GM12873 (cell line): Measurements from ENCODE around the gene ARAP1.

ENCODE experiments used
- TF ChIP-seq, protein P1 (sequence below): IDR thresholded peaks from 2 replicates; pipeline ENCODE4 v1.5.1; 2012; ENCODE audit warnings: low read depth, mild to moderate bottlenecking, moderate library complexity, low read length, control low read depth; ENCODE audit not compliant: insufficient read depth; ENCODE audit errors: missing control alignments

The ARAP1 gene

DNA sequence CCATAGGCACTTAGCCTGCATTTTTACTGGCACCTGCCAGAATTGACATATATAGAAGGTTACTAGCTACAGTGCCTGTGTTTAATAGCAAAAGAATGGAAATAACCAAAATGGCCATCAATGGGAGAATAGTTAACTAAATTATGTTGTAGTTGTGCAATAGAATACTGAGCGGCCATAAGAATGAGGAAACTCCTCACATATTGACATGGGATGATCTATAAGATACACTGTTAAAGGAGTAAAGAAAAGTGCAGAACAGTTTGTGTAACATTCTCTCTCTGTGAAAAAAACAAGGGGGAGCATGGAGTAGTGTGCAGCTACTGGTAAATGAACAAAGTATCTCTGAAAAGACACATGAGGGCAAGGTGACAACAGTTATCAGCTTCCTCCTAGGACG lies 21.5 kb downstream of the ARAP1 start:
- TF ChIP-seq, protein P1, sequence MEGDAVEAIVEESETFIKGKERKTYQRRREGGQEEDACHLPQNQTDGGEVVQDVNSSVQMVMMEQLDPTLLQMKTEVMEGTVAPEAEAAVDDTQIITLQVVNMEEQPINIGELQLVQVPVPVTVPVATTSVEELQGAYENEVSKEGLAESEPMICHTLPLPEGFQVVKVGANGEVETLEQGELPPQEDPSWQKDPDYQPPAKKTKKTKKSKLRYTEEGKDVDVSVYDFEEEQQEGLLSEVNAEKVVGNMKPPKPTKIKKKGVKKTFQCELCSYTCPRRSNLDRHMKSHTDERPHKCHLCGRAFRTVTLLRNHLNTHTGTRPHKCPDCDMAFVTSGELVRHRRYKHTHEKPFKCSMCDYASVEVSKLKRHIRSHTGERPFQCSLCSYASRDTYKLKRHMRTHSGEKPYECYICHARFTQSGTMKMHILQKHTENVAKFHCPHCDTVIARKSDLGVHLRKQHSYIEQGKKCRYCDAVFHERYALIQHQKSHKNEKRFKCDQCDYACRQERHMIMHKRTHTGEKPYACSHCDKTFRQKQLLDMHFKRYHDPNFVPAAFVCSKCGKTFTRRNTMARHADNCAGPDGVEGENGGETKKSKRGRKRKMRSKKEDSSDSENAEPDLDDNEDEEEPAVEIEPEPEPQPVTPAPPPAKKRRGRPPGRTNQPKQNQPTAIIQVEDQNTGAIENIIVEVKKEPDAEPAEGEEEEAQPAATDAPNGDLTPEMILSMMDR = no peak

DNA sequence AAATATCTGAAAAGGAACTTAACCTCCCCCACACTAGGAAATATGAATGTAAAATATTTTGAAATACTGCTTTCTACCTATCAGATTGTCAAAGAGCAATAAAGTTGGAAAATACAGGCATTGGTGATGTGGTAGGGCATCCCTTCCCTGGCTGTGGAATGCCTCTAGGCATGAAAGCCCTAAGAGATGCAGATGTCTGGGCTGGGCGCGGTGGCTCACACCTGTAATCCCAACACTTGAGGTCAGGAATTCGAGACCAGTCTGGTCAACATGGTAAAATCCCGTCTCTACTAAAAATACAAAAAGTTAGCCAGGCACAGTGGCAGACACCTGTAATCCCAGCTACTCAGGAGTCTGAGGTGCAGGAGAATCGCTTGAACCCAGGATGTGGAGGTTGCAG lies 22.0 kb downstream of the ARAP1 start:
- TF ChIP-seq, protein P1 = no peak

DNA sequence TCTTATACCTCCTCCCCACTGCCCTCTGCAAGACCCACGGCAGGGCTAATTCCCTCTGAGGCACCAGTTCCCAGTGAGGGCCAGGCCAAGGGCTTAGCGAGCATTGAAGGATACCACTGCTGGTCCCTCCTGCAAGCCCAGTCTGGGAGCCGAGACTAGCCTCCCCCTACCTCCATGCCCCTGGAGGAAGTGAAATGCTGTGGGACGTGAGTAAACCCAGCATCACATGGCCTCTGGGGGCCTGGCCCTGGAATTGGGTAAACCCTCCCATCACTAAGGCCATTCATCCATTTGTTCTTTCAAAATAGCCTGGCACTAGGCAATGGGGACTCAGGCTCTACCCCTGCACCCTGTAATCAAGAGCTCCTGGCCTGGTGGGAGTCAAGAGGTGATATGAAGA lies 24.7 kb downstream of the ARAP1 start:
- TF ChIP-seq, protein P1 = no peak

DNA sequence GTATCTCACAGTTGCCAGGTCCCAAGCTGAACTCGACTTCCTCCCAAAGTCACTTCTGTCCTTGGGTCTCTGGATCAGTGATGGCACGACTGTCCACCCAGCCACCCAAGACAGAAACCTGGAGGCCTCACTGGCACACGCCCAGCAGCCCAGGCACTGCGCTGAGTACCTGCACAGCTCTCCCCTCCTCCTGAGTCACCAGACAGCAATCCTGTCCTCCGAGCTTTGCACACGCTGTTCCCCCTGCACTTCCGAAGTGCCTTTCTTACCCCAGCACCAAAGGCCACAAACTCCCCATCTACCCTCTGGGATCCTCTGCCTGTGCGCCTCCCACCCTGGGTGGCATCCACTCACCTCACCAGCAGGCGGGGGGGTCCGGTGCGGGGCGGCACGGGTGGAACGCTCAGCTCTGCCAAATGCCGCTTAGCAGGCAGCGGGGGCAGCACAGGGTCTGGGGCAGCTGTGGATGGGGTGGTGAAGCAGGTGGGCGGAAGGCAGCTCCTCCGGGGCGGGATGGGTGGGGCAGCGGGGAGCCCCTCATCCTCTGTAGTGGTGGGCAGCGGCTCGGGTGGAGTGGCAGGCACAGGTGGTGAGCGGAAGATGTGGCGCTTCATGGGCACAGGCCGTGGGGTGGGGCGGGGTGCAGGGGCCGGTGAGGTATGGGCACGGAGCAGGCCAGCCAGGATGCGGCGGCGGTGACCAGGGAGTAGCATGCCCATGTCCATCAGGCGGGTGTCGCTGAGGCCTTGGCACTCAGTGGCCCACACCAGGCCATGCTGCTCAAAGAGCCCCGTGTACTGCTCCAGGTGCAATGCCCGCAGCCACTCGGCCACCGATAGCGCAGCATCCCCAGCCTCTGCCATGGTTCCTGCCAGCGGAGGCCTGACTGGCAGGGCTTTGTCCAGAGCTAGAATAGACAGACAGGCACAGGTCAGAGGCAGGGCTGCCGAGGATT lies 25.7 kb downstream of the ARAP1 start:
- TF ChIP-seq, protein P1 = no peak

DNA sequence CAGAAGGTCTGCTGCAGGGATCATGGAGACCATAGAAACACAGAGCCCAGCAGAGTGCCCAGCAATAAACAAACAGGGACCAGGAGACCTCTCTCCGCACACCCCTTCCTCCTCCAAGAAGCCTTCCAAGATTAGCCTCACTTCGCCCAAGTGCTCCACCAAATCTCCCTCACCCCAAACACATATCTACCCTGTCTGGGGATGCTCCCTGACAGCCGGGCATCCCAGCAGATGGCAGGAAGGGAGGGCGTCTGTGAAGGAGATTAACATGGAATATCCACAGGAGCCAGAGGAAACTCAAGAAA lies 26.5 kb downstream of the ARAP1 start:
- TF ChIP-seq, protein P1 = no peak

DNA sequence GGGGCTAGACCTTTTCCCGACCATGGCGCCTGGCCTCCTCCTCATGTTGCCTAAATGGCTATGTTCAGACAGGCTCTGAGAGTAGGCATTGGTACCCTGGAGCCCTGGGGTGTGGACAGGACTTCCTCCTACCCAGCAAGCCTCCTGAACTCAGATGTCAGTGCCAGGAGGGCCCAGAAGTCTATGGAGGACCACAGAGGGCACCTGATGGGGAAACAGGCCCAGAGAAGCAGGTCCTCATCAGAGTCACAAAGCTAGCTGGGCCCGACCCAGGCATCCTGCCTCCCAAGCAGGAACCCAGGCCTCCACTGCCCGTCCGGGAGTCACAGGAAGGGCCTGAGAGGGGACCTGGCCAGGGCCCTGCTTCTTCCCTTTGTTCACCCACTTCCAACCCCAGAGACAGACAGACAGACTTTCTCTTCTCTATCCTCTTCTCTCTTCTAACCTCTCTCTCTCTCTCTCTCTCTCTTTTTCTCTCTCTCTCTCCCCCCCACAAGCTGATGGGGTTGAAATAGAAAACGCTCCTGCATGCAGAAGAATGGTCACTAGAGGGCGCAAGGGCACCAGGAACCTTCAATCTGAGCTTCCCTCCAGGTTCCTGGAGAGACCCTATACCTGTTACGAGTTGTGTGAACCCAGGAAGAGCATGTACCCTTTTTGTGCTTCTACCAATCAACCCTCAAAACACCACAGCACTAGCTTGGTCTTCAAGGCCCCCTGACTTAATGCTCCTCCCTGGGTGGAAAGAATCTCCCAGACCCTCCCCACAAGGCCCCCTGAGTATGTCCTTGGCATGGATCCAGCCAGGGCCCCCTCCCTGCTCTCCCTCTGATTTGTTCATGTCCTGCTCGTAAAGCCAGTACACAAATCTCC lies 27.1 kb downstream of the ARAP1 start:
- TF ChIP-seq, protein P1 = peak; percentile 92

DNA sequence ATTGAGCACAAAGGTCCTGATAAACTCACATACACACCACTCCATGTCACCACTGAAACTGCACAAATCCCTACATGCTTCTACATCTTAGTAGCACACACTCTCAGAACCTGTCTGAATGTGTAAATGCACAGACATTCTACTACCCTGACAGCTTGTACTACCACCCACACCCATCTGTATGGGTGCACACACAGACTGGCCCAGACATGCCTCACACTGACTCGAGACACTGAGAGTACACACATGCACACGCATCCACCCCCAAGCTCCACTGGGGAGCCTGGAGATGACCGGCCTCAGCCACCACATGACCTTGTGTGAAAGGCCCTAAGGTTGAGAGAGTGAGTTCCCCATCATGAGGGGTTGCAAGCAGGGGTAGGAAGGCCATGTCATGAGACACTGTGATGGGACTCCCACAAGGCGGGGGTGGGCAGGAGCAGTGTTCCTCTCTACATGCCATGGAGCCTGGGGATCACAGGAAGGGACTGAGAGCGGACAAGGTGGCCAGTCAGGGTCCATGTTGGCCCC lies 28.1 kb downstream of the ARAP1 start:
- TF ChIP-seq, protein P1 = no peak
